ENCODE results near the gene PPM1D.

- no peak for TF ChIP-seq CTCF (IDR thresholded peaks at IDR 0.05; ENCODE audit: insufficient read depth, low read depth, low read length)
- no peak for TF ChIP-seq EZH2 (IDR thresholded peaks at IDR 0.05; ENCODE audit: insufficient read depth, low read length)
Measured at GRCh38 chr17:60598001-60598736, 1.8 kb upstream of the PPM1D start.
